ENCODE data around the gene LST1. TPM values are rescaled to one million over a fixed set of nuclear protein-coding genes. Genes with fewer than 3 reads are reported as not detected.

LST1 gene
- total and polyA plus RNA-seq, 2 of the 4 experiments (the other 2 are of a cell fraction), result not detected

- no TSS peak for BruUV-seq (replicated peaks)
- no peak for ATAC-seq (ENCODE audit: low read depth)
Measured at GRCh38 chr6:31610968-31611367, 24.9 kb downstream of the LST1 start.

More at GRCh38 chr6:31610968-31611367, 24.9 kb downstream of the LST1 start:
- H3K27ac ChIP-seq (ENCODE audit: insufficient read depth, low read length), result no peak overlapping the region
- no peak overlapping the region for H3K4me2 ChIP-seq (ENCODE audit: low read depth, low read length)
- ChIA-PET CTCF (no interaction called here), POLR2A (ENCODE audit: unreplicated experiment) (no interaction called here)
- H2AK9ac ChIP-seq (replicated peaks; ENCODE audit: low read depth, low read length, poor library complexity), result no peak overlapping the region
- H2AK5ac ChIP-seq (ENCODE audit: low read depth, low read length), result no peak overlapping the region
- H4K91ac ChIP-seq (ENCODE audit: insufficient read depth, low read depth, low read length), result no peak overlapping the region
- H3K27me3 ChIP-seq (ENCODE audit: control insufficient read depth, insufficient read depth, low read length), result peaks cover 7% of the 10 kb centered on the region
- no peak for DNase-seq
- intact Hi-C loops (cut with micrococcal nuclease), result no loop called here
- no peak overlapping the region for H3K23ac ChIP-seq (ENCODE audit: low read depth, low read length)
- H3K9ac ChIP-seq (ENCODE audit: low read depth, low read length), result no peak overlapping the region
- no peak overlapping the region for H2BK5ac ChIP-seq (ENCODE audit: low read depth, low read length, poor library complexity, severe bottlenecking)
- no peak overlapping the region for H2BK20ac ChIP-seq (ENCODE audit: low read depth, low read length)
- H3K36me3 ChIP-seq (ENCODE audit: control insufficient read depth, insufficient read depth, low read length), result no peaks in the 10 kb centered on the region
- H4K20me1 ChIP-seq (ENCODE audit: insufficient read depth, low read length), result no peaks in the 10 kb centered on the region
- H4K8ac ChIP-seq (ENCODE audit: low read depth in 2 of 2, low read length in 2 of 2), result no peak overlapping the region
- no peaks in the 10 kb centered on the region for H3K4me1 ChIP-seq (ENCODE audit: control insufficient read depth, insufficient read depth, low read length)
- no peak overlapping the region for H3K14ac ChIP-seq (replicated peaks; ENCODE audit: low read depth, low read length)
- no peak overlapping the region for H3K4me3 ChIP-seq (ENCODE audit: insufficient read depth, low read depth, low read length)
- no peaks in the 10 kb centered on the region for H3K9me3 ChIP-seq (ENCODE audit: control insufficient read depth, insufficient read depth, low read length)
- H3K18ac ChIP-seq (ENCODE audit: low read depth, low read length), result no peak overlapping the region
- H4K5ac ChIP-seq (ENCODE audit: low read depth, low read length), result no peak overlapping the region
- H3K4ac ChIP-seq (ENCODE audit: low read depth, low read length), result no peak overlapping the region
- 0 out of 2 replicates have a peak, but pooled peaks cover 3% of the 10 kb centered on the region for H3K9me1 ChIP-seq (ENCODE audit: insufficient read depth, low read length)
- no CpG with 5 or more reads among the region's 4 CpGs for WGBS, 2 experiments (ENCODE audit: extremely low coverage in 2 of 2, insufficient read length in 1 of 2)
- TF ChIP-seq CTCF (conservative IDR thresholded peaks at IDR 0.05; ENCODE audit: low read depth, low read length) (no peak), BHLHE40 (IDR thresholded peaks at IDR 0.05; ENCODE audit: low read depth, low read length) (no peak), MXI1 (IDR thresholded peaks at IDR 0.05; ENCODE audit: borderline replicate concordance, low read depth, low read length) (no peak), USF2 (IDR thresholded peaks at IDR 0.05; ENCODE audit: low read depth, low read length) (no peak), RCOR1 (IDR thresholded peaks at IDR 0.05; ENCODE audit: insufficient replicate concordance, low read length) (no peak), CHD1 (IDR thresholded peaks at IDR 0.05; ENCODE audit: low read depth, low read length) (no peak), SMC3 (IDR thresholded peaks at IDR 0.05; ENCODE audit: low read depth, low read length) (no peak), MAZ (IDR thresholded peaks at IDR 0.05; ENCODE audit: borderline replicate concordance, low read depth, low read length) (no peak), POLR2A (IDR thresholded peaks at IDR 0.05; ENCODE audit: low read depth, low read length) (no peak), NFE2L2 (IDR thresholded peaks at IDR 0.05; ENCODE audit: low read depth, low read length) (no peak), ELK1 (IDR thresholded peaks at IDR 0.05; ENCODE audit: borderline replicate concordance, low read depth, low read length) (no peak), RAD21 (IDR thresholded peaks at IDR 0.05; ENCODE audit: low read length) (no peak), CEBPB (IDR thresholded peaks at IDR 0.05; ENCODE audit: low read depth, low read length) (no peak), RFX5 (IDR thresholded peaks at IDR 0.05; ENCODE audit: low read depth, low read length) (no peak), FOS (IDR thresholded peaks at IDR 0.05; ENCODE audit: low read depth, low read length) (no peak), MAFK (IDR thresholded peaks at IDR 0.05; ENCODE audit: low read depth, low read length) (no peak)
- no peak overlapping the region for H2BK15ac ChIP-seq (ENCODE audit: low read depth, low read length)
- no peak overlapping the region for H3K56ac ChIP-seq (ENCODE audit: extremely low read depth, insufficient read depth, low read length)
- in situ Hi-C loops (cut with MboI; ENCODE audit: low sequenced_read_pairs), result no loop called here
- H2BK120ac ChIP-seq (ENCODE audit: low read depth, low read length), result no peak overlapping the region
- H2AFZ ChIP-seq (replicated peaks; ENCODE audit: low read length, poor library complexity), result peak overlapping the region; percentile 58
- dilution Hi-C loops (cut with HindIII; ENCODE audit: low sequenced_read_pairs, unreplicated experiment), result no loop called here
- H3K79me1 ChIP-seq (ENCODE audit: low read depth in 1 of 2, low read length in 2 of 2), result no peaks in the 10 kb centered on the region
